GM19238 (cell line): ENCODE measurements around the gene SBSN.
"Not testable (repeated sequence)": the region's sequence is repeated elsewhere in the genome, so short reads cannot be mapped to it uniquely, and the experiment has no call there.

ENCODE experiments used
- DNase-seq: peaks from one replicate; pipeline ENCODE4 v3.0.0; 2011; ENCODE audit warnings: low spot score; ENCODE audit not compliant: insufficient read length

Gene SBSN

DNA sequence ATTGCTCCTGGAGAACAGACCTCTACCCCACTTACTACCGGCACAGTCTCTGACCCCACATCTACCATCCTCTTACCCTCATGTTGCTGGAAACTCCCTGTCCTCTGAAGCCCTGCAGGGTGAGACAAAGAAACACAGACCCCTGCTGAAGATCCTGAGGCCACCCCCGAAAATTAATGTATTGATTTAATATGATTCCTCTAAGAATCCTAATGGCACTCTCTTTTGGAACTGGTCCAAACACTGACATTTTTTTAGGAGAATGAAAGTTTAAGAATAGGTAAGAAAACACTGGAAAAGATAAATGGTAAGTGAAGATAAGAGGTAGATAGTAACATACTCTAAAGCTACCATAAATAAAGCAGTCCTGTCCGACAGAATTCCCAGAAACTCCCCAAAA lies 20.0 kb downstream of the SBSN start:
- no peak for DNase-seq

DNA sequence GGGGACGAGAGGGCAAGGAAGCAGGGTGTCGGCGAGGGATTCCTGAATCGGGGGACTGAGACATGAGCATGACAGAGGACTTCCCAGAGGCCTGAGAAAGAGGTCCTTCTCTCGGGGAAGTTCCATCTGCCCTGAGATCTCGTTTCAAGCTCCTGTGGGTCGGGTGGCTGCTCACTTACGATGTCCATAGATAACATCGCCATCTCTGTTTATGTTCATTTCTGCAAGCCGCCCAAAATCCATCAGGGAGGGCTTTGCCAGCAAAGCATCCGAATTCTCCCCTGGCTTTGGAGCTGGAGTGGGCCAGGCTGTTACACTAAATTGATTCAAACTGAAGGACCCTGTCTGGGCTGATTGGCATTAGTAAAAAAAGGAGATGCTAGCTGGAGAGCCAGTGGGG lies 20.6 kb downstream of the SBSN start:
- DNase-seq, result no peak

DNA sequence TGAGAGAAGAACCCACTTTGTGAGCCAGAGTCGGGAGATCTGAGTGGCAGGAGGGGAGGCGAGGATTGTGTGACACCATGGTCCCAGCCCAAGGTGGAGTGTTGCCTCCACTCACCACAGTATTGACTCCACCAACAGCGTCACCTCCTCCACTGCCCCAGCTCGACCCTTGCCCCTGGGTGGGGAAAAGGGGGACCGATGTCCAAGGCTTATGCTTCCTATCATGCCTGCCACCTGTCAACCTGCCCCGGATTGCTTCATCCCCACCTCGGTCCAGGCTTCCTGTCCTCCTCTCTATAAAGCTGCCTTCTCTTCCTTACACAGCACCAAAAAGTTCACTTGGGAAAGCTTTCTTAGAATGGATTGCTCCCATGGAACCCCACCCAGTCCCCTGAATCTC lies 22.1 kb downstream of the SBSN start:
- DNase-seq, result no peak

DNA sequence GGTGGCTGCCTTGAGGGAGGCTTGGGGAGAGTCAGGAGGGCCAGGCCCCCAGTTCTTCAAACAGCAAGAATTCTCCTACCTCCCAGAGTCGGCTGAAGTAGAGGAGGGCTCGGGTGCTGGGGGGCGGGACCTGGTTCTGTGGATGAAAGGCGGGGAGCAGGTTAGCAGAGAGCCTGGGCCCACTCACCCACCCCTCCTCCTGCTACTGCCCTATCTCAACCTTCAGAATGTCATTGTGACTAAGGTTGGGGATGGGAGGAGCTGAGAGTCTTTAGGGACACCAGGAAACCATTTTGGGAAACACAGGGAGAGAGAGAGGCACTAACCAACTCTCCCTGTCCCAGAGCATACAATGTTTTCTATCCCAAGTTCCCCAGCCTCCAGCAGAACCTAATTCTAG lies 25.4 kb downstream of the SBSN start:
- DNase-seq, result no peak

DNA sequence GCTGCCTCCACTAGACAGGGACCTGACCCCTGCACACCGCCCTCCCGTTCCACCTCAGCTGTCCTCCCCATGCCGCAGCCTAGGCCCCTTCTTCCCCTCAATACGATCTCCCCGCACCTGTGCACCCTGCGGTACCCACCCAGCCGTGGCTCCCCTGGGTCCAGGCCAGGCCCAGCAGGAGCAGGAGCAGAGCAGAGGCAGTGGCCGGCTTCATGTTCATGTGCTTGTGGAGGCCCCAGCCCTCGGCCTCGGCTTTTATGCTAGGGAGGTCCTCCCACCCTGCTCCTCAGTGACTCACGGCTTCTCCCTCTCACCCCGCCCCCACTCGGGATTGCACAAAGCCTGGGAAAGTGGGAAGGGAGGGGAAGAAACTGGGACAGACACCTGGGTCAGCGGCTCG lies 26.4 kb downstream of the SBSN start:
- no peak for DNase-seq

DNA sequence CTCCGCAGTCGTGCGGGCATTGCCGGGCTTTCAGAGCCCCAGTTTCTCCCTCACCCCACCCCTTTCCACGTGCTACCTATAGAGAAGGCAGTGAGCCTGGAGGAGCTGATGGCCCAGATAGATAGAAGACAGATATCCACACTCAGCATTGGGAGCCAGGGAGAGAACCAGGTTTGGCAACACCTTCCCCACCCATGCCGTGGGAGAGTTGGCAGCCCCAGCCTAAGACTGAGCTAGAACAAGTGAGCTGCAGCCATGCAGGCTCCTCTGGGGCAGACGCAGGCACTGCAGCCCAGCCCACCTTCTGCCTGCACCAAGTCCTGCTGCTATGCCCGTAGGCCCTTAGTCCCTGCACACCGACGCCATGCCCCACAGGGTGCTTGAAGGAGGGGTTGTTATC lies 27.5 kb downstream of the SBSN start:
- no peak for DNase-seq

DNA sequence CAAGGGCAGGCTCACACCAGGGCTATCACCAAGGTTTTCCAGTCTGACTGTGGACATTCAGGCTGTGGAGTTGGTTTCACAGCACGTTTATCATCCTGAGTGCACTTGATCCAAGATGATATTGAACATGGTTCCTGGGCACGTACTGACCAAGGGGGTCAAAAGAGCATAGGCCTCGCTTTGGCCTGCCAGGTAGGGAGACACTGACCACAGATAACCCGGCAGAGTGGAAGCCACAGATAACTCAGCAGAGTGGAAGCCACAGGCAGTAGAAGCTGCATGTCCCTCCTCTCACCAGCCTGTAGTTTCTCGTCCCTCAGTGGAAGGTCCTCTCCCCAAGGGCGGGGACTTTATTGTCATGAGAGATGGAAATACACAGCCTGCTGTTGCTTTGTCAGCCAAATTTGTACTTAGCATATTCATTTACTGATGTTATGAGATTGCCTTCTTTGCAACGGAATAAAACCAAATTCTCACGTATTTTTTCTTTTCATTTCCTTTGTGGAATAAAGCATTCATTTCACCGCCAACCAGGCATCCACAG lies 29.1 kb downstream of the SBSN start:
- DNase-seq, result no peak

DNA sequence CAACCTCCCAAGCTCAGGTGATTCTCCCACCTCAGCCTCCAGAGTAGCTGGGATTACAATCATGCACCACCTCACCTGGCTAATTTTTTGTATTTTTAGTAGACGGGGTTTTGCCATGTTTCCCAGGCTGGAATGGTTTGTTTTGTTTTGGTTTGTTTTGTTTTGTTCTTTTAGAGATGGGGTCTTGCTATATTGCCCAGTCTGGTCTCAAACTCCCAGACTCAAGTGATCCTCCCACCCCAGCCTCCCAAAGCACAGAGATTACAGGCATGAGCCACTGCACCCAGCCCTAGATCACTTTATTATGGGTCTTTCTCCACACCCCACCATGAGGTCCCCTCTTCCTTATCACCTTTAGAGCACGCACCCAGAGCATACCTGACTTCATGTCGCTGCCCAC lies 29.9 kb downstream of the SBSN start:
- no peak for DNase-seq

DNA sequence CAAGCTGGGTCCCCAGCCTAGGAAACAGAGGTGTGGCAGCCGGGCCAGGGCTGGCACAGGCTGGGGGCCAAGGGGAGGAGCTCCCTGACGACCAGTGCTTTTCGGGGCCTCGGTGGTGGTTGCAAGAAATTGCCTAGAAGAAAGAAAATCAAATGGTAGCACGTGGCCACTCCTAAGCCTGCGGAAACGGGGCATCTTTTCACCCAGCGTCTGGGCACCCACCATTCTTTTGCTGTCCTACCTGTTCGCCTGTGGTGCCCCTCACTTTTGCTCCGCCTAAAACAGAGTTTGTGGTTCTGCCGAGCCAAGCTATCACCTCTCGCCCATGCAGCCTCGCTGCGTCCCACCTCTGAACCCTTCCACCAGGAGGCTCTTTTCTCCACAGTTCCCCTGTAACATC lies 30.7 kb downstream of the SBSN start:
- no peak for DNase-seq

DNA sequence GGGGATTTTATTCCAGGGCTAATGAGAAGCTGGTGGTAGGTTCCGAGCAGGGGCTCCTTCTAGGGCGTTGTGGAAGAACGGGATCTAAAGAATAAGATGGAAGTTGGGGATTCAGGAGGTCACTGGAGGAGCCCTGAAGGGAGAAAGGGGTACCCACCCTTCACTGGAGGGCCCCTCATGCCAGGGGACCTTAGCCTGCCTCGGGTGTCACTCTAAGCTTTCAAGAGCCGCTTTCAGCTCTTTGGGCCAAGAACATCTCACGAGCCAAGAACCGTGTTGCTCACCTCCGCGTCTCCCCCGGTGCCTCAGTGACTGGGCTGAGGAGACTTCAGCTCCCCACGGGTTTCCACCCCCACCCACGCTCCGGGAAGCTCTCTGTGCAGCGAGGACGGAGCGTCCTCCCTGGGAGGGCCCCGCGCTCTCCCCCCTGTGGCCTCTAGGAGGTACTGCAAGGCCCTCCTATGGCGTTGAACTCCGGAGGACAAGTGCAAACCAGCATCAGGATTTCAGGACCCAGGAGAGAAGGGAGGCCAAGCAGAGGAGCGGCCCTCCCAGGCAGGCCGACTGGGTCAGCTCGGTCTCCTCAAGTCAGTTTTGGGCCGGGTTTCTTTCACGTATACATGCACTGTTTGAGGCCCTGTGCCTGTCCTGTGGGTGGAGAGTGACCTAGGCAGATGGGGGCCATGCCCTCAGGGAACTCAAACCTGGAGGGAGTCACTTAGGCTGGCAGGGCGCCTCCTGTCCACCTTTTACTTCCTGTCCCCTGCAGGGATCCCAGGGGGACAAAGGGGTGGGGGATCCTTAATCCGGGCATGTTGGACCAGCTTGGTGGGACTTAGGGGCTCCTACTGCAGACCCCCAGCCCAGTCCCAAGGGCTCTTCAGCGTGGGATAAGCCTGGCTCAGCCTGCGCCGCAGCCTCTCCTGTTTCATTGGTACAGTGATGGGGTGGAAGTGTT lies 32.7 kb downstream of the SBSN start:
- peak; percentile 87 for DNase-seq

DNA sequence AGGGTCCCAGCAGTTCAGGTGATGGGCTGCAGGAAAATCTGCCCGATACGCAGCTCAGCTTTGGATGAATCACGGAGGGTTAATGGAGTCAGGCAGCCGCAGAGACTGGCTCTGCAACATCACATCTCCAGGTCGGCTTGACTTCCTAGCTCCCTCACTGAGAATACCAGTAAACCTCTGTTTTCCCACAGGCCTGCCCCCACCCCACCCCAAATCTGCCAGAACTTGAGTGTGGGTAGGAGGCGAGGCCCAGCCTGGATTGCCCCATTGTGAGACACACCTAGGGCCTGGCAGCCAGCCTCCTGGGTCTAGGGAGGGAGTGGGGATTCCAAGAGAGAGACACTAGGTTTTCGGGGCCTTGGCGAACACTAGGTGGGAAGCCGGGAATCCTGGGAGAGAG lies 34.1 kb downstream of the SBSN start:
- no peak for DNase-seq

DNA sequence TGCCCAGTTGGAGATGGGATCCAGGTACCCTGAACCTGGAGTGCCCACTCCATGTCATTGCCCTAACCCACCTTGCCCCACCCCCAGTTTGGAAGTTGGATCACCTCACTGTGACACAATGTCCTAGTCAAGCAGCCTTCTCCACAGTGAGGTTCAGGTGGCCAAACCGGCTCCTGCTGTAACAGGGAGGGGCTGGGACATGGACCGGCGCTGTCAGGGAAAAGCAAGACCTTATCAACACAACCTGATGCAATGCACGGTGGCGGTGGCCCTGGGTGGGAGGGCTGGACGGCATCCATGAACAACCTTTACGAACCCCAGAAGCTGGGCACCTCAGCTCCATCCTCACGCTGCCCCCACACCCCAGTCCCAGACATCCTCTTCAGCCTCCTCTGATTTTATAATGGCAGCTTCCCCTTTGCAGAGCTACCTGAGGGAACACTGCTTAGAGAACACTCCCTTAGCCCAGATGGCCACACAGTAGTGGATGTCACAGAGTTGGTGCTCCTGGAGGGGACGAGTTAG lies 36.2 kb downstream of the SBSN start:
- no peak for DNase-seq

DNA sequence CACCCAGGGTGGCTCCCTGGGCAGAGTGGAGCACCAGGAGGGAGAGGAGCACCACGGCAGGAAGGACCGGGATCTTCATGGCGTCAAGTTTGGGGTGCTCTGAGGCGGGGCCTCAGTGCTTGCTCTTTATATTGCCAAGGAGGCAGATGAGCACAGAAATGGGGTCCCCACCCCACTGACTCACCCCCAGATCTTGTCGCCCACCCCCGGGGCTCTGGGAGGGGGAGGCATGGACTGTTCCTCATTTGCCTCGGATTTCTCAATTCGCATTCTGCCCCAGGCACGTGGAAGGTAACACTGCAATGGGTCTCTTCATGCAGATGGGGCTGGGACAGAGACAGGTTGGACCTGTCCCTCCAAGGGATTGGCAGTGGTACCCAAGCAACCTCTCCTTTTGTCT lies 37.7 kb downstream of the SBSN start, which contains the start of gene KRTDAP:
Gene KRTDAP (minus strand): TSS at position 101 of the 400 bp plus-strand sequence. CDS start 22 bp downstream, at position 79.
- DNase-seq, result no peak

DNA sequence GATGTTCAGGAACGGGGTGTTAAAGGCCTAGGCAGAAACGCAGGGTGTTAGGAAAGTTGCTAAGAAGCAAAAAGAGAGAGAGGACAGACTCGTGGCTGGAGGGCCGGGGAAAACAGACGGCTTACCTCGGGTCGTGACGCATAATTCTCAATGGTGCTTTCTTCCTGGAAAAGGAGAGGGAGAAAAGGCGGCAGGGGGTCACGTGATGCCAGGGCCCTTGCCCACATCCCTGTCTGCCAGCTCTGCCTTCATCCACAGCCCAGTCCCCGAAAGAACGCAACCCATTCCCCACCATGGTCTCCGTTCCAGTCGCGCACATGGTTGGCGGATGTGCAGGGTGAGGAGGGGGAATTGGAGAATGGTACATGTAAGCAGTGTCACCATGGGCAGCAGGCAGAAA lies 39.4 kb downstream of the SBSN start:
- no peak for DNase-seq

DNA sequence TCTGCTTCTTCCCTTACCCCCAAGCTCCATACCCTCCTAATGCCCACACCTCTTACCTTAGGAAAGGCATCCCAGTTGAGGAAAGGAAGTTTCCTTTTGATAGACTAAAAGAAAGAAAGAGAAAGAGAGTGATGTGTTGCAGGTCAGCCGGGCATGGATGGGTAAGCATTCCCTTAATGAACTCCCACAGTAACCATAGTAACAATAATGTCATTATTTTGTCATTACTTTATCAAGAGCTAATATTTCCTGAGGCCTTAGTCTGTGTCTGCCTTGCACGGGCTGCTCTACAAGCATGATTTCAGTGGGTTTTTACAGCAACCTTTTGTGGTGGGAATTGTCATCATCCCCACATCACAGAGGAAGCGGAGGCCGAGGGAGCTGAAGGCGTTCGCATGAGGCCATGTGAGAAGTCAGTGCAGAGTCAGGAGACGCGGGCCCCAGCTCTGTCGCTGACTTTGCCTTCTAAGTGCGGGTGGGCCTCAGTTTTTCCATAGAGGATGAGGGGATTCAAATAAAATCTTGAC lies 40.4 kb downstream of the SBSN start:
- no peak for DNase-seq

DNA sequence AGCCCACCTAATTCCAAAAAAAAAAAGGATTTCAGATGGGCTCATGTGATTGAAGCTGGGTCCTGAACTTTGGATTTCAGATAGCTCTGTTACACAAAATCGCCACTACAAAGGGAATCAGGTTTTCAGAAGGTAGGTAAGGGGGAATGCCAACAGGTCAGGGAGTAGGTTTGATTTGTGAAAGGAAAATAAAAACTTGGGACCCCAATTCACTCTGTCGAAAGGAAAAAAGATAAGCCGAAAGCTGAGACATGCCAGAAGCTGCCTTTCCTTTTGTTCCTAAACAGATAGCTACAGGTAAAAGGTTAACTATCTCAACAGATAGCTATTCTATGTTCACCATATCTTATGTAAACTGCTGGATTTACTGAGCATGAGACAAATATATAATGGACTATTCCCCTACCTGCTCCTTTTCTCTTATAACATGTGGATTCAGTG lies 41.8 kb downstream of the SBSN start:
- DNase-seq, result no peak

DNA sequence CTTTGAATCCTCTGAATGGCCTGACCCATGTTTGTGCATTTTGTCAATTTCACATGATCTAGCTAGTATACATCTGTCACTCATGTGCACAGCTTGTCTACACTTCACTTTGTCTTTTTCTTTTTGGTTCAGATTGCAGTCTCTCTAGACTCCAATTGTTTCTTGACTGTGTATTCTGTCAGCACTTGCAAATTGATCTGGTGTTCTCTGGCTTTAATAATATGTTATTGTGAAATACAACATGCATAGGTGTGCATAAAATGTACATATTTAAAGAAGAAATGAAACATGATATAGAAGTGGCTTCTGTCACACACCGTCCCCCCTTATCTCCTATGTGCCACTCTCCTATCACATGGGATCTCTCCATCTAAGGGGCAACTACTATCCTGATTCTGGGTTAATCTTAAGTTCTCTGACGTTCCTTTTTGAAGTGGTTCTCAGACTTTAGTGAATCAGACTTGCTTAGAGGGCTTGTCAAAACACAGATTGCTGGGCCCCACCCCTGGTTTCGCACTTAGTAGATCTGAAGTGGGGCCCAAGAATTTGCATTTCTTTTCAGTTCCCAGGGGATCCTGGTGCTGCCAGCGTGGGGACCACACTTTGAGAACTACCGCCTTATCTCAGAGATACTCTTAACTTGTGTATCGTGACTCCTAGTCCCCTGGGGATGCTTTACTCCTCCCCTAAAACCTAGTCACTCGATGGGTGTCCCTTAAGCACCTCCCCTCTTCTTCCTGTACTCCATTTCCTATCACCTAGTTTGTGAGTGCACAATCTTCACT lies 43.7 kb downstream of the SBSN start:
- peak; percentile 71 for DNase-seq

DNA sequence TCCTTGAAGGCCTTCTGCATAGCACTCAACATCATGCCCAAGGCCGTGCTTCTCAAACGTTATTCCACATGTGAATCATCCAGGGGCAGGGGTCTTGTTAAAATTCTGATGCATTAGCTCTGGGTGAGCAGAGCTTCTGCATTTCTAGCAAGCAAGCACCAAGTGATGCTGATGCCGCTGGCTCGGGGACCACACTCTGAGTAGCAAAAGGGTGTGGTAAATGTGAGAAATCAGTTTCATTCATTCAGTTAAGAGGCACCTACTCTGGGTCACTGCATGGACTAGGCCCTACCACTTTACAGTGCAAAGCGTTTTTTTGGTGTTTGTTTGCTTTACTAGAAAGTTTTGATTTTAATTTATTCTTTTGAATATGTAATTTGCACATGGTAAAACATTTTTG lies 45.0 kb downstream of the SBSN start:
- DNase-seq, result no peak

DNA sequence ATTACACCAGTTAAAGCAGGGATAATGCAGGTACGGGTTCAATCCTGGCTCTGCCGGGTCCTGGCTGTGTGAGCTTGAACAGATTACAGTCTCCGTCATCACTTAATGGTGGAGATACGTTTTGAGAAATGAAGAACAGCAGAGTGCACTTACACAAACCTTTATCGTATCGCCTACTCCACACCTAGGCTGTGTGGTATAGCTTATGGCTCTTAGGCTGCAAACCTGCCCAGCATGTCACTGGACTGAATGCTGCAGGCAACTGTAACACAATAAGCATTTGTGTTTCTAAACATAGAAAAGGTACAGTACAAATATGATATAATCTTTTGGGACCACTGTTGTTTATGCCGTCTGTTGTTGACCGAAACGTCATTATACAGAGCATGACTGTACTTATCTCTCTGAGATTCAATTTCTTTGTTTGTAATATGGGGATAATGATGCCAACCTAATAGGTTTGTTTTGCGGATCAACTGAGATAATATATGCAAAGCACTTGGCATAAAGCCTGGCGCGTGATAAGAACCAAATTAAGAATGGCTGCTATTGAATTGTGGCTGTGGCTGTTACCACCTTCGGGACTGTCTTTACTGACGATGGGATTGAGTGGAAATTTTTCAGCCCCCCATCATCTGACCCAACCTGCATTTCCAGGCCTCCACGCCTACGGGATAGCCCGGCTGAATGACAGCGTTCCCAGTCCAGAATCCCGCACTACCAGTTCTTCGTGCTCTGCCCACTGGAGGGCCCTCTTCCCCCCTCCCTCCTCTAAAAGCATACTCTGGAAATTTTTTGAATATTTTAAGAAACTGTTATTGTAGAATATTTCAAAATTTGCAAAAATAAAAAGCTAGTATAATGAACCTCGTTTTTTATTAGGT lies 49.1 kb downstream of the SBSN start:
- no peak for DNase-seq

DNA sequence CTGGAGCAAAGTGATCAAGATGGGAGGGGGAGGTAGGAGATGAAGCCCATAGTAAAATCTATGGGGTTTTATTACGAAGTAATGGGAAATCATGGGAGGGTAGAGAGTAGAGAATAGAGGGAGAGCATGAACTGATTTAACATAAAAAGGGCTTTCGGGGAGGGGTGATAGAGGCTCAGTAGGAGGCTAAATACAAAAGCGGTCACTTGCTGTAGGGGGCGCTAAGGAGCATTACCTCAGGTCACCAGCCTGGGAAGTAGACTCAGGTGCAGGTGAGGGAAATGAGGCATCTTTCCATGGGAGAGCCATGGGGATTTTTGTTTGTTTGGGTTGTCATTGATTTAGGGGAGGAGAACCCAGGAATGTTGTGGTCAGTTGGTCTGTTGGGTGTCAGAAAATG lies 52.0 kb downstream of the SBSN start:
- DNase-seq, result no peak

DNA sequence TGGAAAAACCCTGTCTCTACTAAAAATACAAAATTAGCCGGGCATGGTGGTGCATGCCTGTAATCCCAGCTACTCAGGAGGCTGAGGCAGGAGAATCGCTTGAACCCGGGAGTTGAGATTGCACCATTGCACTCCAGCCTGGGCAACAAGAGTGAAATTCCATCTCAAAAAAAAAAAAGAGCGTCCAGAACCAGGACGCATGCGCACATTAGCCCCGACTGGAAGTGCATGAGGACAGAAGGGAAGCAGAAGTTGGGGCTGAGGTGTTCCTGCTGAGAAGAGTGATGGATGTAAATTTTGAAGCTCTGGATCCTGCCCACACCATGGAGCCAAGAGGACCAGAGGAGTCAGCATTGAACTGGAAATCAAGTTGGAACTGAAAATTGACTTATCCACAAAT lies 53.5 kb downstream of the SBSN start:
- DNase-seq, result not testable (repeated sequence)
